GM12878 (cell line): ENCODE measurements around the gene CDK4. TPM values are rescaled to one million over a fixed set of nuclear protein-coding genes. Genes with fewer than 3 reads are reported as not detected.

Source experiments
- ATAC-seq: fragments of 200-7000 bp; cut with Tn5 transposase; 3 replicates; pipeline ENCODE4 v1.9.1; 2020; ENCODE audit warnings: mild to moderate bottlenecking, moderate library complexity
- BruUV-seq: library from RNA; stranded (reverse); fragments of 400-500 nt; replicated peaks from 2 replicates; lab custom pipeline; 2021; lab: Mats Ljungman, UMichigan
- CTCF ChIA-PET: fragments of 300-600 bp; sonication (Branson Sonifier 250); formaldehyde crosslinking; extraction: SDS; loops from one replicate; lab custom pipeline; 2021; ENCODE audit warnings: inconsistent platforms; lab: Yijun Ruan, JAX
- POLR2A ChIA-PET: fragments of 350-600 bp; formaldehyde crosslinking; extraction: SDS; loops from one replicate; lab custom pipeline; 2021; ENCODE audit warnings: inconsistent platforms; lab: Charles Lee
- RAD21 ChIA-PET: fragments of 300-600 bp; sonication (Branson Sonifier 250); formaldehyde crosslinking; loops from one replicate; lab custom pipeline; 2023; ENCODE audit warnings: antibody characterized with exemption; ENCODE audit not compliant: unreplicated experiment; lab: Charles Lee
- SMC1A ChIA-PET: fragments of 300-600 bp; sonication (Branson Sonifier 250); formaldehyde crosslinking; loops from one replicate; lab custom pipeline; 2023; ENCODE audit not compliant: unreplicated experiment, uncharacterized antibody; lab: Charles Lee
- DNase-seq: peaks from one replicate; pipeline ENCODE4 v3.0.0-alpha.2; 2011; ENCODE audit warnings: low read depth, low spot score
- FAIRE-seq: peaks from 3 replicates; lab custom pipeline; 2011; peaks lifted over from hg19 to GRCh38; lab: Jason Lieb, UNC
- H2AFZ ChIP-seq: 2 replicates; pipeline ENCODE4 v1.6.0; 2011; ENCODE audit warnings: low read depth, low read length, control low read depth; ENCODE audit not compliant: control insufficient read depth
- H3K27ac ChIP-seq: 2 replicates; pipeline ENCODE4 v1.5.1; 2011; ENCODE audit warnings: control low read depth; ENCODE audit not compliant: control insufficient read depth, insufficient read depth
- H3K27me3 ChIP-seq, 2 experiments: replicated peaks in 1 of 2; 2 replicates each; pipeline versions ENCODE4 v1.6.0 to v1.6.1; 2011; ENCODE audit warnings: low read length in 1 of 2; ENCODE audit not compliant: control insufficient read depth in 2 of 2, insufficient read depth in 2 of 2
- H3K36me3 ChIP-seq, 2 experiments: 2 replicates each; pipeline ENCODE4 v1.5.1; 2011; ENCODE audit warnings: low read length in 1 of 2; ENCODE audit not compliant: control insufficient read depth in 2 of 2, insufficient read depth in 2 of 2
- H3K4me1 ChIP-seq: 2 replicates; pipeline ENCODE4 v1.6.1; 2011; ENCODE audit warnings: mild to moderate bottlenecking, low read length, moderate library complexity, mixed read lengths; ENCODE audit not compliant: control insufficient read depth, insufficient read depth
- H3K4me2 ChIP-seq: 2 replicates; pipeline ENCODE4 v1.6.0; 2011; ENCODE audit warnings: control low read depth; ENCODE audit not compliant: control insufficient read depth, insufficient read depth
- H3K4me3 ChIP-seq: fragments of 200-600 bp; sonication (generic); 2 replicates; pipeline ENCODE4 v1.5.1; 2016
- H3K79me2 ChIP-seq: 2 replicates; pipeline ENCODE4 v1.6.0; 2011; ENCODE audit warnings: low read length; ENCODE audit not compliant: control insufficient read depth, insufficient read depth
- H3K9ac ChIP-seq: 2 replicates; pipeline ENCODE4 v1.8.0; 2011; ENCODE audit warnings: low read length, control low read depth, mixed read lengths; ENCODE audit not compliant: control insufficient read depth, insufficient read depth
- H3K9me3 ChIP-seq: replicated peaks from 3 replicates; pipeline ENCODE4 v1.5.1; 2011; ENCODE audit warnings: mild to moderate bottlenecking, low read length; ENCODE audit not compliant: control insufficient read depth, insufficient read depth
- H4K20me1 ChIP-seq: 2 replicates; pipeline ENCODE4 v1.6.0; 2011; ENCODE audit not compliant: control insufficient read depth, insufficient read depth
- EED ChIP-seq: sonication (generic); IDR thresholded peaks from 2 replicates; pipeline ENCODE4 v1.6.1; 2016; ENCODE audit warnings: antibody characterized with exemption, low read depth
- HSF1 ChIP-seq: fragments of 150-350 bp; IDR thresholded peaks from 2 replicates; pipeline ENCODE4 v1.6.1; 2014; ENCODE audit warnings: mild to moderate bottlenecking, low read depth, low read length
- WGBS: methylation state at CpG from one replicate; pipeline ENCODE4 v1.1.6; 2016; ENCODE audit warnings: low lambda C conversion rate; ENCODE audit not compliant: insufficient replicate concordance, insufficient coverage; ENCODE audit errors: missing lambda C conversion rate; 5-methylcytosine and 5-hydroxymethylcytosine counted together
- in situ Hi-C: fragments of 300-500 bp; cut with MboI; formaldehyde crosslinking; loops from 9 replicates; pipeline ENCODE4 v1.14.3; 2018; ENCODE audit warnings: mixed read lengths
- intact Hi-C: fragments of 100-400 bp; cut with micrococcal nuclease; formaldehyde crosslinking; loops from one replicate; pipeline ENCODE4 v1.14.2; 2022; ENCODE audit not compliant: unreplicated experiment
- polyA plus RNA-seq, 11 experiments: library from polyadenylated mRNA; depleted of rRNA in 4 of 11; unstranded in 6 of 11; stranded (reverse) in 5 of 11; fragments of >200 nt; fragmentation: Nextera tagmentation in 4 of 11; fragmentation: Illumina TruSeq in 1 of 11; extraction: Ambion mirVana in 4 of 11; extraction: Trizol in 1 of 11; gene quantifications; 1 replicate in 1 of 11; 2 replicates in 10 of 11; pipeline versions ENCODE4 v1.2.1 to v1.2.3, GENCODE V29; 2011 to 2016; ENCODE audit warnings: inconsistent platforms in 2 of 11, missing spikeins in 2 of 11, low read depth in 1 of 11
- total RNA-seq, 4 experiments: library from RNA; depleted of rRNA in 3 of 4; stranded (reverse); fragments of >200 nt in 3 of 4; fragmentation: Illumina TruSeq in 1 of 4; extraction: Trizol in 1 of 4; gene quantifications; 2 replicates each; pipeline versions ENCODE4 v1.2.1 to v1.2.3, GENCODE V29; 2013 to 2021
- TF ChIP-seq, protein P1 (sequence below): fragments of 450-650 bp; IDR thresholded peaks from 2 replicates; pipeline ENCODE4 v1.6.1; 2018; ENCODE audit warnings: borderline replicate concordance, mild to moderate bottlenecking; ENCODE audit not compliant: partially characterized antibody
- TF ChIP-seq, protein P2 (sequence below): fragments of 450-650 bp; IDR thresholded peaks from 2 replicates; pipeline ENCODE4 v1.6.1; 2016; ENCODE audit warnings: mild to moderate bottlenecking
- TF ChIP-seq, protein P3 (sequence below): IDR thresholded peaks from 2 replicates; pipeline ENCODE4 v1.6.1; 2012; ENCODE audit warnings: low read depth, low read length, improper control_type of control experiment

Gene CDK4
- total and polyA plus RNA-seq, 10 of the 15 experiments (the other 5 are each of a cell fraction or from before 2014, with no cell fraction given), result 26.1 to 385 (median 221) TPM

DNA sequence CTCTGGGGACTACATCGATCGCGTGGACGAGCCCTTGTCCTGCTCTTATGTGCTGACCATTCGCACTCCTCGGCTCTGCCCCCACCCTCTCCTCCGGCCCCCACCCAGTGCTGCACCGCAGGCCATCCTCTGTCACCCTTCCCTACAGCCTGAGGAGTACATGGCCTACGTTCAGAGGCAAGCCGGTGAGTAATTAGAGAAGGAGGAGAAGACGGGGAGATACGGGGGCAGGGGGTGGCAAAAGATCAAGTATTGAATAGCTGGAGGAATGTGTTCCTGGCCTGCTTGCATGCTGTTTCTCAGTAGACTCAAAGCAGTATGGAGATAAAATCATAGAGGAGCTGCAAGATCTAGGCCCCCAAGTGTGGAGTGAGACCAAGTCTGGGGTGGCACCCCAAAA, 36.3 kb downstream of the CDK4 start:
- in situ Hi-C loops, result no loop called here
- no TSS peak for BruUV-seq
- intact Hi-C loops, result no loop called here
- Histone ChIP-seq H3K9me3 (no peaks in the 10 kb centered on the region), H3K4me3 (no peak overlapping the region)
- SMC1A ChIA-PET, result no interaction called here
- FAIRE-seq, result no peak
- 74% methylated on average over 11 of the region's 12 CpGs for WGBS
- TF ChIP-seq, protein P1, sequence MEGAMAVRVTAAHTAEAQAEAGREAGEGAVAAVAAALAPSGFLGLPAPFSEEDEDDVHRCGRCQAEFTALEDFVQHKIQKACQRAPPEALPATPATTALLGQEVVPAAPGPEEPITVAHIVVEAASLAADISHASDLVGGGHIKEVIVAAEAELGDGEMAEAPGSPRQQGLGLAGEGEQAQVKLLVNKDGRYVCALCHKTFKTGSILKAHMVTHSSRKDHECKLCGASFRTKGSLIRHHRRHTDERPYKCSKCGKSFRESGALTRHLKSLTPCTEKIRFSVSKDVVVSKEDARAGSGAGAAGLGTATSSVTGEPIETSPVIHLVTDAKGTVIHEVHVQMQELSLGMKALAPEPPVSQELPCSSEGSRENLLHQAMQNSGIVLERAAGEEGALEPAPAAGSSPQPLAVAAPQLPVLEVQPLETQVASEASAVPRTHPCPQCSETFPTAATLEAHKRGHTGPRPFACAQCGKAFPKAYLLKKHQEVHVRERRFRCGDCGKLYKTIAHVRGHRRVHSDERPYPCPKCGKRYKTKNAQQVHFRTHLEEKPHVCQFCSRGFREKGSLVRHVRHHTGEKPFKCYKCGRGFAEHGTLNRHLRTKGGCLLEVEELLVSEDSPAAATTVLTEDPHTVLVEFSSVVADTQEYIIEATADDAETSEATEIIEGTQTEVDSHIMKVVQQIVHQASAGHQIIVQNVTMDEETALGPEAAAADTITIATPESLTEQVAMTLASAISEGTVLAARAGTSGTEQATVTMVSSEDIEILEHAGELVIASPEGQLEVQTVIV, result no peak
- TF ChIP-seq, protein P2, sequence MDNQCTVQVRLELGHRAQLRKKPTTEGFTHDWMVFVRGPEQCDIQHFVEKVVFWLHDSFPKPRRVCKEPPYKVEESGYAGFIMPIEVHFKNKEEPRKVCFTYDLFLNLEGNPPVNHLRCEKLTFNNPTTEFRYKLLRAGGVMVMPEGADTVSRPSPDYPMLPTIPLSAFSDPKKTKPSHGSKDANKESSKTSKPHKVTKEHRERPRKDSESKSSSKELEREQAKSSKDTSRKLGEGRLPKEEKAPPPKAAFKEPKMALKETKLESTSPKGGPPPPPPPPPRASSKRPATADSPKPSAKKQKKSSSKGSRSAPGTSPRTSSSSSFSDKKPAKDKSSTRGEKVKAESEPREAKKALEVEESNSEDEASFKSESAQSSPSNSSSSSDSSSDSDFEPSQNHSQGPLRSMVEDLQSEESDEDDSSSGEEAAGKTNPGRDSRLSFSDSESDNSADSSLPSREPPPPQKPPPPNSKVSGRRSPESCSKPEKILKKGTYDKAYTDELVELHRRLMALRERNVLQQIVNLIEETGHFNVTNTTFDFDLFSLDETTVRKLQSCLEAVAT, result no peak
- TF ChIP-seq HSF1 (no peak), EED (no peak)
- TF ChIP-seq, protein P3, sequence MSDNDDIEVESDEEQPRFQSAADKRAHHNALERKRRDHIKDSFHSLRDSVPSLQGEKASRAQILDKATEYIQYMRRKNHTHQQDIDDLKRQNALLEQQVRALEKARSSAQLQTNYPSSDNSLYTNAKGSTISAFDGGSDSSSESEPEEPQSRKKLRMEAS, result no peak
- TF ChIP-seq, all 136 proteins: peak for 0
- H3K4me2 ChIP-seq, result no peak overlapping the region
- H3K27ac ChIP-seq, result no peak overlapping the region
- no peak overlapping the region for H2AFZ ChIP-seq
- no peak for DNase-seq
- H3K79me2 ChIP-seq, result no peaks in the 10 kb centered on the region
- no peaks in the 10 kb centered on the region for H4K20me1 ChIP-seq
- H3K4me1 ChIP-seq, result no peaks in the 10 kb centered on the region
- RAD21 ChIA-PET, result no interaction called here
- peaks cover 11 to 19% of the 10 kb centered on the region in 2 experiments for H3K36me3 ChIP-seq
- H3K9ac ChIP-seq, result no peak overlapping the region
- no peak for ATAC-seq
- H3K27me3 ChIP-seq, result no peaks in the 10 kb centered on the region
- CTCF ChIA-PET, result no interaction called here
- POLR2A ChIA-PET, result no interaction called here
